OCI-LY3 (cell line): ENCODE data around the gene NUDT19.
"Not testable (repeated sequence)": the region's sequence is repeated elsewhere in the genome, so short reads cannot be mapped to it uniquely, and the experiment has no call there.

ENCODE experiments used
- EZH2phosphoT487 ChIP-seq: fragments of 200-600 bp; shearing (Covaris generic); IDR thresholded peaks from 2 replicates; pipeline ENCODE4 v1.6.1; 2018; ENCODE audit warnings: antibody characterized with exemption, mixed run types, low read depth
- TF ChIP-seq, protein P1 (sequence below): fragments of 200-600, 300-600 bp; sonication (generic); IDR thresholded peaks from 2 replicates; pipeline ENCODE4 v1.5.1; 2014; ENCODE audit warnings: antibody characterized with exemption, low read length, low read depth

DNA sequence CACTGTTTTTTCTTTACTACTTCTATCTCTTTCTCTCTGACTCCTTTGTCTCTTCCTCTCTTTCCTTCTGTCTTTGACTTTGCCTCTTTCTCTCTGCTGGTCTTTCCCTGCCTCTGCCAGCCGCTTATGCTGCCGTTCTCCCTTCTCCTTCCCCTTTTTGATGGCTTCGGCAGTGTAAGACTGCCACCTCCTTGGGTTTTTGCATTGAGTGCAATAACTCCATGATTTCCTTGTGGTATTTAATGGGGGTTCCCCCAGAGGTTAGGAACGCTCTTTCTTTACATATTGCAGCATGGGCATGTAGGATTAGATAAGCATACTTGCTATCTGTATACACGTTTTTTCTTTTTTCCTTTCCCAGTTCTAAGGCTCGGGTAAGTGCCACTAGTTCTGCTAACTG, 3.9 kb downstream of the NUDT19 start:
- TF ChIP-seq, protein P1, sequence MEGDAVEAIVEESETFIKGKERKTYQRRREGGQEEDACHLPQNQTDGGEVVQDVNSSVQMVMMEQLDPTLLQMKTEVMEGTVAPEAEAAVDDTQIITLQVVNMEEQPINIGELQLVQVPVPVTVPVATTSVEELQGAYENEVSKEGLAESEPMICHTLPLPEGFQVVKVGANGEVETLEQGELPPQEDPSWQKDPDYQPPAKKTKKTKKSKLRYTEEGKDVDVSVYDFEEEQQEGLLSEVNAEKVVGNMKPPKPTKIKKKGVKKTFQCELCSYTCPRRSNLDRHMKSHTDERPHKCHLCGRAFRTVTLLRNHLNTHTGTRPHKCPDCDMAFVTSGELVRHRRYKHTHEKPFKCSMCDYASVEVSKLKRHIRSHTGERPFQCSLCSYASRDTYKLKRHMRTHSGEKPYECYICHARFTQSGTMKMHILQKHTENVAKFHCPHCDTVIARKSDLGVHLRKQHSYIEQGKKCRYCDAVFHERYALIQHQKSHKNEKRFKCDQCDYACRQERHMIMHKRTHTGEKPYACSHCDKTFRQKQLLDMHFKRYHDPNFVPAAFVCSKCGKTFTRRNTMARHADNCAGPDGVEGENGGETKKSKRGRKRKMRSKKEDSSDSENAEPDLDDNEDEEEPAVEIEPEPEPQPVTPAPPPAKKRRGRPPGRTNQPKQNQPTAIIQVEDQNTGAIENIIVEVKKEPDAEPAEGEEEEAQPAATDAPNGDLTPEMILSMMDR, result not testable (repeated sequence)
- not testable (repeated sequence) for TF ChIP-seq EZH2phosphoT487
